HG03432 (cell line): ENCODE results near the gene DUOXA2.
"Not testable (repeated sequence)": the region's sequence is repeated elsewhere in the genome, so short reads cannot be mapped to it uniquely, and the experiment has no call there.

Experiments
- ATAC-seq: cut with Tn5 transposase; IDR thresholded peaks from one replicate; pipeline ENCODE4 v1.9.1; 2021; ENCODE audit warnings: mild to moderate bottlenecking, moderate library complexity; ENCODE audit not compliant: unreplicated experiment

DUOXA2 gene

DNA sequence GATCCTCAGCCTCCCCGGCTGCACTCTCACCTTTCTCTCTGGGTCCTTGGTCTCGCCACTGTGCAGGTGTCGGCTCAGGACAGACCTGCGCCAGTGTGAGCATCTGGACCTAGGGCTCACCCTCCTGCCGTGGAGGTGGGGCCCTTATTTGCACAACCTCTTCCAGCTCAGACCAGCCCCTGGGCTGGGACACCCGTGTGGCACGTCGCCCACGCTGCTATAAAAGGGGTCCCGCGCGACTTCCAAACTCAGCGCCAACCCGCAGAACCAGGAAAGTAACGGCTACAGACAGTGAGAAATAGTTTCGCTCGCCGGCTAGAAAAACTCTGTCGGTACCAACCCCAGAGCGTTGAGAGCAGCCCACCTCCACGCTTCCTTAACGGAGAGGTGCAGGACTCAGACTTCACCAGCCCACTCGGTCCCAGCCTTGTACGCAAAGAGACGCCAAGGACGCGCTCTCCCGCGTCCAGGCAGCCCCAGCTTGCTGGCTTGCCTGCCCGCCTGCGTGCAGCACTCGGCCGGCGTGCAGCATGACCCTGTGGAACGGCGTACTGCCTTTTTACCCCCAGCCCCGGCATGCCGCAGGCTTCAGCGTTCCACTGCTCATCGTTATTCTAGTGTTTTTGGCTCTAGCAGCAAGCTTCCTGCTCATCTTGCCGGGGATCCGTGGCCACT lies at the start of gene DUOXA2, which contains the start of gene DUOX2:
Gene DUOXA2, plus strand, starts transcription at position 251 of the 675 bp plus-strand sequence. Its CDS starts 280 bp downstream, at position 531.
Gene DUOX2, minus strand, starts transcription at position 97 of the 675 bp plus-strand sequence. CDS start 761 bp downstream, outside the sequence.
- ATAC-seq, result no peak

DNA sequence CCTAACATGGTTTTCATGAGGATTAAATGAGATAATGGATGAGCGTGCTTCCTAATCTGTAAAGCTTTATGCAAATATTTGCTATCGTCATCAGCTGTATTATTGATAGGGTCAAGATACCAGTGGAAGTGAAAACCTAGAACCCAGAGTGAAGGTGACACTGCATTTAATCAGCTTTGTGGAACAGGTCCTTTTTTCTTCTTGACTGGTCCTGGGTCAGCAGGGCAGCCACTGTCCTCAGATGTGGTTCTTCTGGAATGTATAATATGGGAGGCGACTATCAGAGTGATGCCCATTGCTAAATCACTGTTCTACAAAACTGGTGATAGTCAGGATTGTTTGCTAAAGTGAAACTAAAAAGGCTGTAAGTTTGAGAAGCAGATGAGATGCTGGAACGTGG lies 49.7 kb upstream of the DUOXA2 start:
- ATAC-seq, result no peak

DNA sequence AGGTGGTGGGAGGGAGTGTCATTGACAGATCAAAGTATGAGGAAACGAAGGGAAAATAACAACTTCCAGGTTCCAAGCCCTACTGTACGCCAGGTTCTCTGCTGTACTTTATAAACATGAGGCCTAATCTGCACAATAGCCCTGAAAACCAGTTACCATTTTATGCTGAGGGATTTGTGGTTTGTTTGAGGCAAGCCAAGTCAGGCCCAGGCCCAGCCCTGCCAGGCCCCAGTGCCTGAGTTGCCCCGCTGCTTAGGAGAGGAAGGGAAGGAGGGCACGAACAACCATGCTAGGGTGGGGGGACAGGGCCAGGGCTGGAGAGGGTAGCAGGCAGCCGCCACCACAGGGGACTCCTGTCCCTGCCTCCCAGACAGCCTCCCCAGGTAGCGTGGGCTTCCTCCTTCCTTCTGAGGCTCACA lies 44.2 kb upstream of the DUOXA2 start:
- not testable (repeated sequence) for ATAC-seq

GRCh38 chr15:45073602-45074001 lies 40.5 kb upstream of the DUOXA2 start:
- not testable (repeated sequence) for ATAC-seq

- ATAC-seq, result not testable (repeated sequence)
Observed at GRCh38 chr15:45075440-45076320, 38.4 kb upstream of the DUOXA2 start.

- not testable (repeated sequence) for ATAC-seq
Observed at GRCh38 chr15:45077391-45077790, 36.7 kb upstream of the DUOXA2 start.

GRCh38 chr15:45079201-45079600 lies 34.9 kb upstream of the DUOXA2 start:
- ATAC-seq, result not testable (repeated sequence)

DNA sequence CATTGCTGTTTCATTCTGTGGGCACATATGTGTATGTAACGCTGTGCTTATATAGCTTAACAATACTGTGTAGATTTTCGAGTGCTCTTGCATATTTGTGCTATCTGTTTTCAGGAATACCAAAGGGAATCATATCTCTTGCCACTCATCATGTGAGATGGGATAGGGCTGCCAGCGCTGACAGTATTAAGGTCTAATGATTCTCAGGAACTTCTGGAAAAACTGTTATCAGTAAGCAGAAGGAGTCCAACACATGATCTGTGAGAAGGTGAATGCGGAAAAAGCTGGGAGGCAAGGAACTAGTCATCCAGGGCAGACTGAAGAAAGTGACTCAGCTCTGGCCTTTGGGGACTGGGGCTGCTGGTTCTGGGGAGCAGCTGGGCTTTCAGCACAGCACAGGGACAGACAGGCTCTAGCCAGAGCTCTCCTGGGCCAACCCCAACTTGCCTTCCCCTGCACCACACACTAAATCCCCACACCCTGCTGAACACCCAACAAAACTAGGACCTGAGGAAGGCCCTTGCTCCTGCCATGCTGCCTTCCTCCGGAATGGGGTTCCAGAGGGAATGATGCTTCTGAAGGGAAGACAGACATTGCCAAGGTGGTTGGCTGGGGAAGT lies 34.4 kb upstream of the DUOXA2 start:
- ATAC-seq, result not testable (repeated sequence)

DNA sequence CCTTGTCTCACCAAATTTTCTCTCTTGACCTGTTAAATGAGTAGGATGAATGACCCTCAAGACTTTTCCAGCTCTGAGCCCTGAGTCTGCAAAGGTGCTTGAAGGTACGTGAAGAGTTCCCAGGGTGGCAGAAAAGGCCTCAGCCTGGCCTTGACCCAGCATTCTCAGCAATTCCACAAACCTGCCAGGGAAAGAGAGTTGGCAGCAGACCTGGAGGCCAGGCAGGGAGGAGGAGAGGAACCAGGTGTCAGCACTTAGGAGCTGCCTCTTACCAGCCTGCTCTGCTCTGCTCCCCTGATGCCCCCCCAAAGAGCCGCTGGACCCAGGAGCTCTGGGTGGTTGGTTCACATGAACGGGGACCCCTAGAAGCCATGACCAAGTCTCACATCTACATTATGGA lies 33.5 kb upstream of the DUOXA2 start:
- not testable (repeated sequence) for ATAC-seq

GRCh38 chr15:45082412-45082811 lies 31.7 kb upstream of the DUOXA2 start:
- not testable (repeated sequence) for ATAC-seq

- no peak for ATAC-seq
Observed at GRCh38 chr15:45083223-45083622, 30.9 kb upstream of the DUOXA2 start.

- ATAC-seq, result no peak
Observed at GRCh38 chr15:45084163-45084562, 30.0 kb upstream of the DUOXA2 start.

DNA sequence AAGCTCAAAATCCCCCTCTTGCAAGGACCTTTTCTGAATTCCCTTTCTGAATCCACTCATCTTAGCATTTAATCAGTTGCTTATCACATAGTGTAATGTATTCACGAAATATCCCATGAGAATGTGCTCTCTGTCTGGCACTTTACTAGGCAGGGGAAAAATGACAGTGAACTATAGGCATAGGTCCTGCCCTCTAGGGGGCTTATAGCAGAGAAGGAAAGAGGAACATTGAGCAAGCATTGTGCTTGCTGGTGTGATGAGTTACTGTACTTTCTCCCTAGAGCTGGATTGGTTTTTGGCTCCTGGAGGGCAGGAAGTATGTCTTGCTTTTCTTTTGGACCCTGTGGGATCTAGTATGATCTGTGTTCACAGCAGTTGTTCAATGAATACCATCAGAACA lies 26.6 kb upstream of the DUOXA2 start:
- ATAC-seq, result no peak

- ATAC-seq, result no peak
Observed at GRCh38 chr15:45088801-45089711, 25.1 kb upstream of the DUOXA2 start.

DNA sequence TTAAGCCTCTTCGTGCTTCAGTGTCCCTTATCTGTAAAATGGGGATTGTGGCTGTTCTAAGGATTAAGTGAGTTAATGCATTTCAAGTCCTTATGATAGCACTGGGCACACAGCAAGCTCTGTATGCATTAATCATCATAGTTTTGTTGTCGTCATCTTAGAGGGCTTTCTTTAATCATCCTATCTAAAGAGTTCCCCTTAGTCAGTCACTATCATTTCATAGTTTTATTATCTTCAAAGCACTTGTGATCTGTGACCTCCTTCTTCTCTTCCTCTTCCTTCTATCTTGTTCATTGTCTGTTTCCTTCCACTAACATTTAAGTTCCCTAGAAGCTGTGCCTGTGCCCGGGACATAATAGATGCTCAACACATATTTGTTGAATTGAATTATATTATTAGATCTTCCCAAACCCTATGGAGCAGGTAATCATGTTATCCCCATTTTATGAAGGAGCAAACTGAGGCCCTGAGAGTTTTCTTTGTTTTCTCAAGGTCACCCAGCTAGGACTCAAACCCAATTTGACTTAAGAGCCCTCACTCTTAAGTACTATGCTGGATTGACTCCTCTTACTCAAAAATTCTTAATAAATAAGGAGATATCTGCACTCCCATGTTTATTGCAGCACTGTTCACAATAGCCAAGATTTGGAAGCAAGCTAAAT lies 24.3 kb upstream of the DUOXA2 start:
- ATAC-seq, result no peak

DNA sequence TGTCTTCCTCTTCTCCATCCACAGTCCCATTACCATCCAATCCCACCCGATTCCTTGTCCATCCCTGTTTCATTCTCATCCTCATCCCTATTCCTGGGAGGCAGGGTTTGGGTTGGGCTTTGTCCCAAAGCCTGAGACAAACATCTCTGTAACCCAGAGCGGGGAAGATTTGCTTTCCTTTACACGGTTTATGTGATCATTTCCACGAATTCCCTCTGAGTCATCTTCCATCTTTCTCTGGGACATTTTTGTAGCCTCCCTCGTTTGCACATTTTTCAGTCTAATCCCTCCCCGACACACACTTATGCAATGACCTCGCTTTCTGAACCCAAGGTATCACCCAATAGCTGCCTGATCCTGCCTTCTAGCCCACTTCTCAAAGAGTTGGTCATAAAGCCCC lies 23.0 kb upstream of the DUOXA2 start:
- no peak for ATAC-seq

GRCh38 chr15:45091576-45091975 lies 22.6 kb upstream of the DUOXA2 start:
- no peak for ATAC-seq

GRCh38 chr15:45093013-45093412 lies 21.1 kb upstream of the DUOXA2 start:
- no peak for ATAC-seq

GRCh38 chr15:45093622-45094357 lies 20.3 kb upstream of the DUOXA2 start:
- no peak for ATAC-seq
